WTC11 (cell line): ENCODE measurements around the gene CAMKMT.

Experiments used
- ATF6 ChIP-seq: sonication (generic); formaldehyde crosslinking; IDR thresholded peaks from 2 replicates; pipeline ENCODE4 v1.8.1; 2023; ENCODE audit warnings: mild to moderate bottlenecking, missing genetic modification reagents
- CREB1 ChIP-seq: sonication (generic); formaldehyde crosslinking; IDR thresholded peaks from 2 replicates; pipeline ENCODE4 v1.8.0; 2023; ENCODE audit warnings: mild to moderate bottlenecking, missing genetic modification reagents
- CTCF ChIP-seq: fragments of 200-600 bp; IDR thresholded peaks from 2 replicates; pipeline ENCODE4 v1.8.0; 2022; ENCODE audit warnings: antibody characterized with exemption
- IRF2 ChIP-seq: sonication (generic); formaldehyde crosslinking; IDR thresholded peaks from 2 replicates; pipeline ENCODE4 v1.8.0; 2022; ENCODE audit warnings: low read depth, missing genetic modification reagents, borderline replicate concordance
- JUN ChIP-seq: sonication (generic); formaldehyde crosslinking; IDR thresholded peaks from 2 replicates; pipeline ENCODE4 v1.8.0; 2023; ENCODE audit warnings: mild to moderate bottlenecking, missing genetic modification reagents

- no peak for TF ChIP-seq CTCF
- TF ChIP-seq CREB1, result no peak
- TF ChIP-seq ATF6 (CRISPR knock-in tag), result no peak
- TF ChIP-seq JUN, result no peak
- TF ChIP-seq IRF2 (CRISPR knock-in tag), result no peak
Measured at GRCh38 chr2:44510246-44510645, 148.5 kb downstream of the CAMKMT start.
